ENCODE measurements around the gene RAPGEF4. TPM values are rescaled to one million over a fixed set of nuclear protein-coding genes. Genes with fewer than 3 reads are reported as not detected.

Gene RAPGEF4
- total RNA-seq, 2 donors from 2014 or later, result 1.4 to 2.2 TPM

- ATAC-seq (replicated peaks), result no peak
- Mint-ChIP-seq H3K27ac (no peak overlapping the region), H3K36me3 (ENCODE audit: low read depth) (no peaks in the 10 kb centered on the region), H3K4me1 (no peaks in the 10 kb centered on the region), H3K27me3 (no peaks in the 10 kb centered on the region), H3K9me3 (no peaks in the 10 kb centered on the region), H3K4me3 (no peak overlapping the region)
These were observed 107.0 kb downstream of the RAPGEF4 start for GRCh38 chr2:172842511-172843265.

- no peak overlapping the region for H3K27ac Mint-ChIP-seq
These were observed 107.6 kb downstream of the RAPGEF4 start for GRCh38 chr2:172843266-172843582.

GRCh38 chr2:172843902-172844715 lies 108.5 kb downstream of the RAPGEF4 start:
- no peak overlapping the region for H3K4me3 Mint-ChIP-seq
- H3K9me3 Mint-ChIP-seq, result no peaks in the 10 kb centered on the region
- H3K27me3 Mint-ChIP-seq, result no peaks in the 10 kb centered on the region
- H3K4me1 Mint-ChIP-seq, result no peaks in the 10 kb centered on the region
- H3K27ac Mint-ChIP-seq, result no peak overlapping the region
- H3K36me3 Mint-ChIP-seq (ENCODE audit: low read depth), result no peaks in the 10 kb centered on the region
- no peak for ATAC-seq (replicated peaks)

More at GRCh38 chr2:172843266-172843582, 107.6 kb downstream of the RAPGEF4 start:
- Mint-ChIP-seq H3K9me3 (no peaks in the 10 kb centered on the region), H3K36me3 (ENCODE audit: low read depth) (no peaks in the 10 kb centered on the region), H3K4me1 (no peaks in the 10 kb centered on the region), H3K27me3 (no peaks in the 10 kb centered on the region), H3K4me3 (no peak overlapping the region)
- ATAC-seq (replicated peaks), result no peak

GRCh38 chr2:172845028-172845630 lies 109.5 kb downstream of the RAPGEF4 start:
- Mint-ChIP-seq H3K27me3 (no peaks in the 10 kb centered on the region), H3K4me1 (no peaks in the 10 kb centered on the region), H3K9me3 (no peaks in the 10 kb centered on the region), H3K36me3 (ENCODE audit: low read depth) (no peaks in the 10 kb centered on the region), H3K4me3 (no peak overlapping the region), H3K27ac (no peak overlapping the region)
- ATAC-seq (replicated peaks), result no peak

- Mint-ChIP-seq H3K4me1 (no peaks in the 10 kb centered on the region), H3K9me3 (no peaks in the 10 kb centered on the region), H3K4me3 (no peak overlapping the region), H3K27ac (no peak overlapping the region), H3K27me3 (no peaks in the 10 kb centered on the region), H3K36me3 (ENCODE audit: low read depth) (no peaks in the 10 kb centered on the region)
- no peak for ATAC-seq (replicated peaks)
These were observed 110.9 kb downstream of the RAPGEF4 start for GRCh38 chr2:172846551-172846950.

- Mint-ChIP-seq H3K9me3 (no peaks in the 10 kb centered on the region), H3K27me3 (no peaks in the 10 kb centered on the region), H3K27ac (no peak overlapping the region), H3K4me1 (no peaks in the 10 kb centered on the region), H3K4me3 (no peak overlapping the region), H3K36me3 (ENCODE audit: low read depth) (no peaks in the 10 kb centered on the region)
- no peak for ATAC-seq (replicated peaks)
These were observed 111.5 kb downstream of the RAPGEF4 start for GRCh38 chr2:172847188-172847587.

- no peaks in the 10 kb centered on the region for H3K27me3 Mint-ChIP-seq
- H3K36me3 Mint-ChIP-seq (ENCODE audit: low read depth), result no peaks in the 10 kb centered on the region
- no peaks in the 10 kb centered on the region for H3K4me1 Mint-ChIP-seq
- H3K27ac Mint-ChIP-seq, result no peak overlapping the region
- H3K4me3 Mint-ChIP-seq, result no peak overlapping the region
- no peaks in the 10 kb centered on the region for H3K9me3 Mint-ChIP-seq
- no peak for ATAC-seq (replicated peaks)
These were observed 112.9 kb downstream of the RAPGEF4 start for GRCh38 chr2:172848519-172848918.

GRCh38 chr2:172849519-172850217 lies 114.0 kb downstream of the RAPGEF4 start:
- ATAC-seq (replicated peaks), result no peak
- H3K4me1 Mint-ChIP-seq, result no peaks in the 10 kb centered on the region
- no peak overlapping the region for H3K4me3 Mint-ChIP-seq
- no peaks in the 10 kb centered on the region for H3K36me3 Mint-ChIP-seq (ENCODE audit: low read depth)
- H3K9me3 Mint-ChIP-seq, result no peaks in the 10 kb centered on the region
- no peaks in the 10 kb centered on the region for H3K27me3 Mint-ChIP-seq
- no peak overlapping the region for H3K27ac Mint-ChIP-seq

- Mint-ChIP-seq H3K4me1 (no peaks in the 10 kb centered on the region), H3K4me3 (no peak overlapping the region), H3K36me3 (ENCODE audit: low read depth) (no peaks in the 10 kb centered on the region), H3K9me3 (no peaks in the 10 kb centered on the region), H3K27ac (no peak overlapping the region), H3K27me3 (no peaks in the 10 kb centered on the region)
- ATAC-seq (replicated peaks), result no peak
These were observed 119.9 kb downstream of the RAPGEF4 start for GRCh38 chr2:172855588-172855987.

- ATAC-seq (replicated peaks), result peak; percentile 46
- Mint-ChIP-seq H3K27me3 (peaks cover 7% of the 10 kb centered on the region), H3K9me3 (no peaks in the 10 kb centered on the region), H3K36me3 (ENCODE audit: low read depth) (no peaks in the 10 kb centered on the region), H3K27ac (no peak overlapping the region), H3K4me1 (no peaks in the 10 kb centered on the region), H3K4me3 (no peak overlapping the region)
These were observed 121.0 kb downstream of the RAPGEF4 start for GRCh38 chr2:172856606-172857005.

GRCh38 chr2:172858473-172858745 lies 122.8 kb downstream of the RAPGEF4 start:
- Mint-ChIP-seq H3K4me1 (no peaks in the 10 kb centered on the region), H3K4me3 (no peak overlapping the region), H3K27ac (no peak overlapping the region), H3K27me3 (peaks cover 16% of the 10 kb centered on the region), H3K9me3 (no peaks in the 10 kb centered on the region), H3K36me3 (ENCODE audit: low read depth) (no peaks in the 10 kb centered on the region)
- ATAC-seq (replicated peaks), result no peak

GRCh38 chr2:172859581-172860335 lies 124.1 kb downstream of the RAPGEF4 start:
- H3K9me3 Mint-ChIP-seq, result no peaks in the 10 kb centered on the region
- H3K27me3 Mint-ChIP-seq, result peaks cover 20% of the 10 kb centered on the region
- H3K4me1 Mint-ChIP-seq, result no peaks in the 10 kb centered on the region
- H3K36me3 Mint-ChIP-seq (ENCODE audit: low read depth), result no peaks in the 10 kb centered on the region
- ATAC-seq (replicated peaks), result no peak
- no peak overlapping the region for H3K4me3 Mint-ChIP-seq
- H3K27ac Mint-ChIP-seq, result no peak overlapping the region

GRCh38 chr2:172860336-172860707 lies 124.7 kb downstream of the RAPGEF4 start:
- Mint-ChIP-seq H3K9me3 (no peaks in the 10 kb centered on the region), H3K27me3 (peaks cover 20% of the 10 kb centered on the region), H3K4me3 (no peak overlapping the region), H3K36me3 (ENCODE audit: low read depth) (no peaks in the 10 kb centered on the region), H3K4me1 (no peaks in the 10 kb centered on the region), H3K27ac (no peak overlapping the region)
- no peak for ATAC-seq (replicated peaks)

- H3K36me3 Mint-ChIP-seq (ENCODE audit: low read depth), result no peaks in the 10 kb centered on the region
- H3K27ac Mint-ChIP-seq, result no peak overlapping the region
- H3K9me3 Mint-ChIP-seq, result no peaks in the 10 kb centered on the region
- ATAC-seq (replicated peaks), result no peak
- H3K4me1 Mint-ChIP-seq, result no peaks in the 10 kb centered on the region
- H3K27me3 Mint-ChIP-seq, result peaks cover 23% of the 10 kb centered on the region
- no peak overlapping the region for H3K4me3 Mint-ChIP-seq
These were observed 125.5 kb downstream of the RAPGEF4 start for GRCh38 chr2:172861098-172861497.
